Activated CD4-positive, alpha-beta memory T cell treated with anti-CD3 and anti-CD28 coated beads for 36 hours (primary cell): ENCODE measurements around the gene HPS1. TPM values are rescaled to one million over a fixed set of nuclear protein-coding genes. Genes with fewer than 3 reads are reported as not detected.

Experiments
- CTCF ChIA-PET: fragments of 350-600 bp; sonication (Branson Sonifier 250); formaldehyde crosslinking; loops from one replicate; lab custom pipeline; 2021; ENCODE audit warnings: antibody characterized with exemption, inconsistent platforms; lab: Charles Lee
- POLR2A ChIA-PET: fragments of 350-600 bp; sonication (Branson Sonifier 250); formaldehyde crosslinking; loops from one replicate; lab custom pipeline; 2021; ENCODE audit warnings: antibody characterized with exemption; lab: Charles Lee
- DNase-seq: peaks from one replicate; pipeline ENCODE4 v3.0.0-alpha.2; 2020
- H3K27ac Mint-ChIP-seq: one replicate; pipeline ENCODE4 v1.8.0; 2021; ENCODE audit warnings: mixed read lengths
- H3K27me3 Mint-ChIP-seq: one replicate; pipeline ENCODE4 v1.8.0; 2021; ENCODE audit warnings: mixed read lengths
- H3K36me3 Mint-ChIP-seq: one replicate; pipeline ENCODE4 v1.8.0; 2021; ENCODE audit warnings: mixed read lengths
- H3K4me1 Mint-ChIP-seq: one replicate; pipeline ENCODE4 v1.8.0; 2021; ENCODE audit warnings: low read depth, mixed read lengths
- H3K4me3 Mint-ChIP-seq: one replicate; pipeline ENCODE4 v1.8.0; 2021; ENCODE audit warnings: mild to moderate bottlenecking, mixed read lengths
- H3K9me3 Mint-ChIP-seq: one replicate; pipeline ENCODE4 v1.8.0; 2021; ENCODE audit warnings: mixed read lengths
- intact Hi-C: fragments of 100-400 bp; cut with micrococcal nuclease; formaldehyde crosslinking; loops from one replicate; pipeline ENCODE4 v1.15.1; 2023
- total RNA-seq, 2 experiments: library from RNA; stranded (reverse); gene quantifications; one replicate each; pipeline ENCODE4 v1.2.3, GENCODE V29; 2021

The HPS1 gene
- total RNA-seq, 2 experiments from 2014 or later, result 42.1 to 44.3 TPM

- no peaks in the 10 kb centered on the region for H3K9me3 Mint-ChIP-seq
- peaks cover 50% of the 10 kb centered on the region for H3K4me1 Mint-ChIP-seq
- ChIA-PET POLR2A (interaction anchor here (1.2 kb wide), 1 partner anchor 9 kb away, joined by 3 read pairs; no protein-coding TSS in a partner anchor), CTCF (interaction anchor here (0.5 to 1.9 kb wide), 5 partner anchors 18 to 274 kb away, joined by 3 to 8 read pairs (median 3); no protein-coding TSS in a partner anchor)
- intact Hi-C loops, result loop anchor here (5.0 kb wide), 1 partner anchor 32 kb away; no protein-coding TSS in a partner anchor
- no peaks in the 10 kb centered on the region for H3K27me3 Mint-ChIP-seq
- peaks cover 34% of the 10 kb centered on the region for H3K36me3 Mint-ChIP-seq
- no peak overlapping the region for H3K27ac Mint-ChIP-seq
- DNase-seq, result no peak
- H3K4me3 Mint-ChIP-seq, result peak overlapping the region; percentile 27
Measured at GRCh38 chr10:98444314-98445006, 2.3 kb downstream of the HPS1 start.

- intact Hi-C loops, result no loop called here
- no peak for DNase-seq
- CTCF ChIA-PET, result interaction anchor here (0.9 kb wide), 1 partner anchor 13 kb away, joined by 3 read pairs; no protein-coding TSS in a partner anchor
- Mint-ChIP-seq H3K36me3 (peaks cover 59% of the 10 kb centered on the region), H3K4me1 (peaks cover 23% of the 10 kb centered on the region), H3K27ac (no peak overlapping the region), H3K9me3 (no peaks in the 10 kb centered on the region), H3K27me3 (no peaks in the 10 kb centered on the region), H3K4me3 (no peak overlapping the region)
- POLR2A ChIA-PET, result no interaction called here
Measured at GRCh38 chr10:98438715-98439114, 8.0 kb downstream of the HPS1 start.

GRCh38 chr10:98436704-98437103, 10.0 kb downstream of the HPS1 start:
- ChIA-PET CTCF (interaction anchor here (3.4 kb wide), 1 partner anchor 11 kb away, joined by 21 read pairs; no protein-coding TSS in a partner anchor), POLR2A (no interaction called here)
- H3K4me3 Mint-ChIP-seq, result no peak overlapping the region
- no peaks in the 10 kb centered on the region for H3K27me3 Mint-ChIP-seq
- peaks cover 12% of the 10 kb centered on the region for H3K4me1 Mint-ChIP-seq
- no peak for DNase-seq
- intact Hi-C loops, result no loop called here
- no peak overlapping the region for H3K27ac Mint-ChIP-seq
- peaks cover 63% of the 10 kb centered on the region for H3K36me3 Mint-ChIP-seq
- H3K9me3 Mint-ChIP-seq, result peaks cover 2% of the 10 kb centered on the region

DNA sequence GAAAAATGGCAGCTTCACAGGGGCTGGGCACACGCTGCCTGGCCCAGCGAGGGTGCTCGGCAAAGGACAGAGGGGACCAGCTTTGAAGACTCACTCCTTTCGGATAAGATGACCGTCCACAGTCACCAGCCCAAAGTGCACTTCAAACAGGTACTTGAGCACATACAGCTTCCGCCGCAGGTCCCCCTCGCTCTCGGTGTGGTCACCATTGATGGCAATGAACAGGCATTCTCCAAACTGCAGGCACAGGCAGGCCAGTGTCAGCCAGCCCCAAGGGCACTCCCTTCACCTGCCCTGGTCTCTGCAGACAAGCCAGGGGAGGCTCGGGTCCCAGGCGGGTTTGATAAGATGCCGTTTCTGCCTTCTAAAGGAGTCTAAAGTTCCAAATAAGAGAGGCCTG, 11.6 kb downstream of the HPS1 start:
- no peak for DNase-seq
- POLR2A ChIA-PET, result interaction anchor here (1.0 kb wide), 1 partner anchor 9 kb away, joined by 3 read pairs; no protein-coding TSS in a partner anchor
- Mint-ChIP-seq H3K4me1 (peaks cover 5% of the 10 kb centered on the region), H3K27ac (no peak overlapping the region), H3K4me3 (no peak overlapping the region), H3K9me3 (peaks cover 2% of the 10 kb centered on the region), H3K27me3 (no peaks in the 10 kb centered on the region), H3K36me3 (peaks cover 66% of the 10 kb centered on the region)
- intact Hi-C loops, result no loop called here
- CTCF ChIA-PET, result interaction anchor here (0.6 to 3.4 kb wide), 3 partner anchors 10 to 266 kb away, joined by 3 to 21 read pairs (median 3); no protein-coding TSS in a partner anchor

GRCh38 chr10:98433881-98434732, 12.6 kb downstream of the HPS1 start:
- POLR2A ChIA-PET, result interaction anchor here (0.6 kb wide), 2 partner anchors 166 to 223 kb away, joined by 3 read pairs; no protein-coding TSS in a partner anchor
- H3K4me3 Mint-ChIP-seq, result no peak overlapping the region

GRCh38 chr10:98433371-98433770, 13.4 kb downstream of the HPS1 start:
- ChIA-PET POLR2A (no interaction called here), CTCF (no interaction called here)
- Mint-ChIP-seq H3K27me3 (no peaks in the 10 kb centered on the region), H3K36me3 (peaks cover 56% of the 10 kb centered on the region), H3K9me3 (peaks cover 2% of the 10 kb centered on the region), H3K4me3 (no peak overlapping the region), H3K4me1 (peaks cover 4% of the 10 kb centered on the region), H3K27ac (no peak overlapping the region)
- intact Hi-C loops, result no loop called here
- DNase-seq, result no peak

More at GRCh38 chr10:98433881-98434732, 12.6 kb downstream of the HPS1 start:
- Mint-ChIP-seq H3K9me3 (peaks cover 2% of the 10 kb centered on the region), H3K27ac (no peak overlapping the region), H3K27me3 (no peaks in the 10 kb centered on the region), H3K4me1 (peaks cover 5% of the 10 kb centered on the region), H3K36me3 (peaks cover 61% of the 10 kb centered on the region)
- intact Hi-C loops, result no loop called here
- CTCF ChIA-PET, result interaction anchor here (3.4 kb wide), 1 partner anchor 9 kb away, joined by 21 read pairs; no protein-coding TSS in a partner anchor
- no peak for DNase-seq

GRCh38 chr10:98432330-98432729, 14.4 kb downstream of the HPS1 start:
- ChIA-PET CTCF (no interaction called here), POLR2A (no interaction called here)
- DNase-seq, result no peak
- Mint-ChIP-seq H3K27ac (no peak overlapping the region), H3K9me3 (peaks cover 2% of the 10 kb centered on the region), H3K4me3 (no peak overlapping the region), H3K27me3 (no peaks in the 10 kb centered on the region), H3K36me3 (peaks cover 60% of the 10 kb centered on the region), H3K4me1 (no peaks in the 10 kb centered on the region)
- intact Hi-C loops, result no loop called here

- ChIA-PET POLR2A (no interaction called here), CTCF (no interaction called here)
- no peak for DNase-seq
- Mint-ChIP-seq H3K36me3 (peaks cover 56% of the 10 kb centered on the region), H3K27ac (no peak overlapping the region), H3K4me1 (no peaks in the 10 kb centered on the region), H3K9me3 (peaks cover 2% of the 10 kb centered on the region), H3K27me3 (no peaks in the 10 kb centered on the region), H3K4me3 (no peak overlapping the region)
- intact Hi-C loops, result no loop called here
Measured at GRCh38 chr10:98431016-98431415, 15.7 kb downstream of the HPS1 start.

GRCh38 chr10:98430427-98430826, 16.3 kb downstream of the HPS1 start:
- Mint-ChIP-seq H3K27ac (no peak overlapping the region), H3K27me3 (no peaks in the 10 kb centered on the region), H3K4me3 (no peak overlapping the region), H3K36me3 (peaks cover 50% of the 10 kb centered on the region), H3K9me3 (peaks cover 2% of the 10 kb centered on the region), H3K4me1 (no peaks in the 10 kb centered on the region)
- intact Hi-C loops, result no loop called here
- ChIA-PET CTCF (no interaction called here), POLR2A (no interaction called here)
- no peak for DNase-seq

DNA sequence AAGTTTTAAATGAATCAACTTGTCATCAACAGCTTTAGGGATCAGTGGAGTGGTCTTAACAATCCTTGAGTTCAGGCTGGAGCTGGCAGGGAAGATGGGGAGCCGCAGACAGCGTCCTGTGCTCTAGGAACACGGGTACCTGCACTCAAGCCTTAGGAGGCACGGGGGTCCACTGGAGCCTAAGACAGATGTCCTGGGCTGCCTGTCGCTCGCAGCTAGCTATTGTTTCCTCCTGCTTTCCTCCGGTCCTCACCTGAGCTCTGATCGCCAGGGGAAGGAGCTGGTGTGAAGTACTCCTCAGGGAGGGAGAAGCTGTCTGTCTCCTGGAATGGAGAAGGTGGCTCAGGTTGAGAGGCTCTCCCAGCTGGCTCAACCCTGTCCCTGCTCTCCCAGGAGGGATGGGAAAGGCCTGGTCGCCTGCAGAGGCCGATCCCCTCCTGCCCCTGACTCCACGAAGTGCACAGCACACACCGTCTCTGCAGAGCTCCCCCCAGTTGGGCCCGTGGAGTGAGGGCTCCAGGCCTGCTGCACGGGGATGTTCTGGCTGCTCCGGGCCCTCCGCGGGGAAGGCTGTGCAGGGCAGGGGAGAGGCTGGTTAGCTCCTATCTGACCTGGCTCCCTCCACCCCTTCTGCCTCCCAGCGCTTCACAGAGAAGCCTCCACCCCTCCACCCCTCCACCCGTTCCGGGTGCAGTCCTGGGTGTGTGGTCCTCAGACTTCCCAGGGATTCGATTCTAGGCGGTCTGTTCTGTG, 17.2 kb downstream of the HPS1 start:
- H3K36me3 Mint-ChIP-seq, result peaks cover 41% of the 10 kb centered on the region
- H3K9me3 Mint-ChIP-seq, result peaks cover 2% of the 10 kb centered on the region
- no peaks in the 10 kb centered on the region for H3K27me3 Mint-ChIP-seq
- H3K4me1 Mint-ChIP-seq, result no peaks in the 10 kb centered on the region
- no peak overlapping the region for H3K4me3 Mint-ChIP-seq
- POLR2A ChIA-PET, result no interaction called here
- intact Hi-C loops, result no loop called here
- CTCF ChIA-PET, result no interaction called here
- no peak overlapping the region for H3K27ac Mint-ChIP-seq
- DNase-seq, result no peak

DNA sequence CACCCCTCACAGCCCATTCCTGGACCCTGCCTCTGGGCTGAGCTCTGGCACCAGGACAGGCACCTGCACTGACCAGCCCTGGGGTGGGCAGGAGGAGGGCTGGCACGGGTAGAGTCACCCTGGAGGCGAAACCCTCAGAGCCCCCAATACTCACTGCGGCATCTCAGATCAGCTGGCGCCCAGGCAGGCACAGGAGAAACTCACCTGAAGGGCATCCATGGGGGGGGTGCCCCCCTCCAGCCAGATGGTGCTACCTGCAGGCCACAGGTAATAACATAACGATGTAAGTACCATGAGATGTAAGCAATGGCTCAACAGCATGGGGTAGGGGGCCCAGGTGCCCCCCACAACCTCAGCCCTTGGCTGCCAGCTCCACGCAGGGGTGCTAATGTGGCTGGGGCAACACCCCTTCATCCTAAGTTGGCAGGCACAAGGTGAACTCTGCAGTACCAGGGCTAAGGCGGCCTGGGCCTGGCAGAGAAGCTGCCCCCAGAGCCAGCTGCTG, 19.7 kb downstream of the HPS1 start:
- intact Hi-C loops, result no loop called here
- Mint-ChIP-seq H3K4me1 (no peaks in the 10 kb centered on the region), H3K36me3 (peaks cover 22% of the 10 kb centered on the region), H3K27ac (no peak overlapping the region), H3K9me3 (no peaks in the 10 kb centered on the region), H3K27me3 (no peaks in the 10 kb centered on the region), H3K4me3 (no peak overlapping the region)
- ChIA-PET CTCF (interaction anchor here (0.6 to 2.2 kb wide), 5 partner anchors 12 to 164 kb away, joined by 3 to 8 read pairs (median 4); no protein-coding TSS in a partner anchor), POLR2A (no interaction called here)
- DNase-seq, result peak; percentile 1
